Neural cell (in vitro differentiated cells): ENCODE data around the gene ARPC5L. TPM values are rescaled to one million over a fixed set of nuclear protein-coding genes. Genes with fewer than 3 reads are reported as not detected.

Experiments used
- H2AFZ ChIP-seq: fragments of 200-600, 300-800 bp; sonication (generic), shearing (Covaris generic); 2 replicates; pipeline ENCODE4 v1.6.0; 2014; ENCODE audit warnings: low read depth, mild to moderate bottlenecking, antibody characterized with exemption, low read length, moderate library complexity
- H3F3A ChIP-seq: fragments of 200-600 bp; shearing (Covaris generic); 2 replicates; pipeline ENCODE4 v1.6.1; 2016; ENCODE audit warnings: mild to moderate bottlenecking, moderate library complexity, mixed read lengths, antibody characterized with exemption, low read length; ENCODE audit not compliant: insufficient read depth, poor library complexity, severe bottlenecking
- H3K27ac ChIP-seq: fragments of 200-600, 300-800 bp; sonication (generic), shearing (Covaris generic); 2 replicates; pipeline ENCODE4 v1.5.1; 2014; ENCODE audit warnings: mild to moderate bottlenecking, low read length, moderate library complexity
- H3K27me3 ChIP-seq: fragments of 300-800, 200-600 bp; sonication (generic), shearing (Covaris generic); 2 replicates; pipeline ENCODE4 v1.6.0; 2014; ENCODE audit warnings: mild to moderate bottlenecking, low read depth, low read length, moderate library complexity; ENCODE audit not compliant: insufficient read depth
- H3K36me3 ChIP-seq: fragments of 300-800, 200-600 bp; sonication (generic), shearing (Covaris generic); 2 replicates; pipeline ENCODE4 v1.5.1; 2014; ENCODE audit warnings: mild to moderate bottlenecking, antibody characterized with exemption, low read length, moderate library complexity; ENCODE audit not compliant: insufficient read depth
- H3K4me2 ChIP-seq: fragments of 300-800, 200-600 bp; sonication (generic), shearing (Covaris generic); 2 replicates; pipeline ENCODE4 v1.6.0; 2014; ENCODE audit warnings: mild to moderate bottlenecking, low read length
- H3K4me3 ChIP-seq: fragments of 300-800, 200-600 bp; sonication (generic), shearing (Covaris generic); 2 replicates; pipeline ENCODE4 v1.5.1; 2014; ENCODE audit warnings: mild to moderate bottlenecking, low read length, moderate library complexity
- H3K79me2 ChIP-seq: fragments of 200-600 bp; shearing (Covaris generic); replicated peaks from 2 replicates; pipeline ENCODE4 v1.6.0; 2014; ENCODE audit warnings: mild to moderate bottlenecking, low read length, moderate library complexity; ENCODE audit not compliant: insufficient read depth
- H3K9ac ChIP-seq: fragments of 300-800, 200-600 bp; sonication (generic), shearing (Covaris generic); 2 replicates; pipeline ENCODE4 v1.6.1; 2016; ENCODE audit warnings: mild to moderate bottlenecking, low read length, mixed read lengths
- H3K9me2 ChIP-seq: fragments of 200-600 bp; shearing (Covaris generic); 2 replicates; pipeline ENCODE4 v1.6.1; 2016; ENCODE audit warnings: mild to moderate bottlenecking, low read length, mixed read lengths; ENCODE audit not compliant: insufficient read depth
- H3K9me3 ChIP-seq: fragments of 200-600, 300-800 bp; sonication (generic), shearing (Covaris generic); 2 replicates; pipeline ENCODE4 v1.6.1; 2016; ENCODE audit warnings: mild to moderate bottlenecking, mixed run types, low read length, moderate library complexity, mixed read lengths
- H4K20me1 ChIP-seq: fragments of 200-600 bp; shearing (Covaris generic); 2 replicates; pipeline ENCODE4 v1.6.1; 2016; ENCODE audit warnings: mild to moderate bottlenecking, mixed run types; ENCODE audit not compliant: insufficient read depth
- CTCF ChIP-seq: fragments of 450-650 bp; IDR thresholded peaks from 2 replicates; pipeline ENCODE4 v1.5.1; 2014; ENCODE audit warnings: antibody characterized with exemption, mild to moderate bottlenecking, moderate library complexity; ENCODE audit not compliant: poor library complexity, severe bottlenecking
- EP300 ChIP-seq: fragments of 450-650 bp; conservative IDR thresholded peaks from 2 replicates; pipeline ENCODE4 v1.6.1; 2014; ENCODE audit warnings: antibody characterized with exemption, mild to moderate bottlenecking, moderate library complexity; ENCODE audit not compliant: poor library complexity, severe bottlenecking
- EZH2 ChIP-seq: fragments of 200-600, 300-800 bp; shearing (Covaris generic), sonication (generic); IDR thresholded peaks from 2 replicates; pipeline ENCODE4 v1.6.1; 2014; ENCODE audit warnings: antibody characterized with exemption, low read length, borderline replicate concordance, mild to moderate bottlenecking; ENCODE audit not compliant: insufficient read depth, poor library complexity, severe bottlenecking
- MXI1 ChIP-seq: fragments of 450-650 bp; conservative IDR thresholded peaks from 2 replicates; pipeline ENCODE4 v1.6.1; 2014; ENCODE audit warnings: antibody characterized with exemption, mild to moderate bottlenecking; ENCODE audit not compliant: poor library complexity, severe bottlenecking
- POLR2AphosphoS5 ChIP-seq: IDR thresholded peaks from 2 replicates; pipeline ENCODE4 v1.6.1; 2012
- RAD21 ChIP-seq: fragments of 450-650 bp; conservative IDR thresholded peaks from 2 replicates; pipeline ENCODE4 v1.6.1; 2014; ENCODE audit warnings: antibody characterized with exemption, mild to moderate bottlenecking, moderate library complexity
- REST ChIP-seq: IDR thresholded peaks from 2 replicates; pipeline ENCODE4 v1.6.1; 2012; ENCODE audit warnings: borderline replicate concordance
- SMC3 ChIP-seq: fragments of 450-650 bp; conservative IDR thresholded peaks from 2 replicates; pipeline ENCODE4 v1.6.1; 2014; ENCODE audit warnings: antibody characterized with exemption, mild to moderate bottlenecking, moderate library complexity; ENCODE audit not compliant: poor library complexity
- TAF1 ChIP-seq: IDR thresholded peaks from 2 replicates; pipeline ENCODE4 v1.6.1; 2012; ENCODE audit warnings: low read depth
- polyA plus RNA-seq: library from polyadenylated mRNA; depleted of rRNA; stranded (reverse); fragments of >200 nt; gene quantifications from 2 replicates; pipeline ENCODE4 v1.2.3, GENCODE V29; 2014

ARPC5L gene
- polyA plus RNA-seq, 1 donor from 2014 or later = 46.5 TPM

- no peak overlapping the region for H3K27ac ChIP-seq
- H3F3A ChIP-seq = no peaks in the 10 kb centered on the region
- H3K4me2 ChIP-seq = no peak overlapping the region
- TF ChIP-seq RAD21 (no peak), REST (no peak), MXI1 (no peak), EP300 (no peak), SMC3 (no peak), POLR2AphosphoS5 (no peak), TAF1 (no peak), EZH2 (no peak), CTCF (no peak)
- no peaks in the 10 kb centered on the region for H3K36me3 ChIP-seq
- no peak overlapping the region for H3K4me3 ChIP-seq
- H2AFZ ChIP-seq = no peak overlapping the region
- no peaks in the 10 kb centered on the region for H3K27me3 ChIP-seq
- H3K9me3 ChIP-seq = no peaks in the 10 kb centered on the region
- no peak overlapping the region for H3K9ac ChIP-seq
- H3K79me2 ChIP-seq = no peaks in the 10 kb centered on the region
- H3K9me2 ChIP-seq = no peaks in the 10 kb centered on the region
- H4K20me1 ChIP-seq = no peaks in the 10 kb centered on the region
Measured at GRCh38 chr9:124818431-124819281, 43.3 kb upstream of the ARPC5L start.

GRCh38 chr9:124820698-124821623 is 41.0 kb upstream of the ARPC5L start:
- Histone ChIP-seq H3F3A (no peaks in the 10 kb centered on the region), H3K9me3 (no peaks in the 10 kb centered on the region), H3K4me3 (no peak overlapping the region), H3K27me3 (no peaks in the 10 kb centered on the region), H3K79me2 (no peaks in the 10 kb centered on the region), H2AFZ (no peak overlapping the region), H3K4me2 (no peak overlapping the region), H3K9me2 (no peaks in the 10 kb centered on the region), H3K9ac (no peak overlapping the region), H4K20me1 (no peaks in the 10 kb centered on the region), H3K36me3 (no peaks in the 10 kb centered on the region), H3K27ac (no peak overlapping the region)
- TF ChIP-seq EP300 = no peak
